HG03066 (cell line): ENCODE data around the gene FADS3.

ENCODE experiments used
- ATAC-seq: cut with Tn5 transposase; IDR thresholded peaks from one replicate; pipeline ENCODE4 v1.9.1; 2021; ENCODE audit warnings: low read depth; ENCODE audit not compliant: unreplicated experiment

The FADS3 gene

GRCh38 chr11:61863548-61864081, 27.7 kb downstream of the FADS3 start:
- ATAC-seq: no peak

DNA sequence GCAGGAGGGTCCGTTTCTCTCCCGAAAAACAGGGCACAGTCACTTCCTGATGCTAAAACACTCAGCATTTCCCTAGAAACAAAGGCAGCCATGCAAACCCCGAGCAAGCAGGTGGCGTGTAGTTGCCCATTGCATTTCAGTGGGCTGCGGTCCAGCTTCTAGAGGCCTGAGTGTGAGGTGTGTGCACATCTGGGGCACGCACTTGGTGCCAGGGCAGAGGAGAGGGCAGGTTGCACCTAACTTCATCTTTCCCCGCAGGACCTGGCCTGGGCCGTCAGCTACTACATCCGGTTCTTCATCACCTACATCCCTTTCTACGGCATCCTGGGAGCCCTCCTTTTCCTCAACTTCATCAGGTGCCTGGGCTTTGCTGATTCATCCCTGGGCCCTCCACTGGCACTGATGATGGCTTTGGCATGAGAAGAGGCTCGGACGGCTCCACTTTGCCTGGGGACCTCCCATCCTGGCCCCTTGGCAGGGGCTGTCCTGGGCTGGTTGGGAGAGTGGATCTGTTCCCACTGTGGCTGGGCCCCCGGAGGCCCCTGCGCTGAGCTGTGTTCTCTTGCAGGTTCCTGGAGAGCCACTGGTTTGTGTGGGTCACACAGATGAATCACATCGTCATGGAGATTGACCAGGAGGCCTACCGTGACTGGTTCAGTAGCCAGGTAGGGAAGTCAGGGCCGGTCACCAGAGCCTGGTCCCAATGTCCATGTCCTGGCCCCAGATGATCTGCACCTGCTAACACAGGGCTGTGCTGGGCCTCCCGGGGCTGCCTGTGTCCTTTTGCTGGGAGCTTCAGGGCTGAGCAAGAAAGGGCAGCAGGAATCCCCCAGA, 28.4 kb downstream of the FADS3 start:
- no peak for ATAC-seq

- no peak for ATAC-seq
Observed at GRCh38 chr11:61861634-61862033, 29.7 kb downstream of the FADS3 start.

- ATAC-seq: no peak
Observed at GRCh38 chr11:61860054-61860903, 31.1 kb downstream of the FADS3 start.

DNA sequence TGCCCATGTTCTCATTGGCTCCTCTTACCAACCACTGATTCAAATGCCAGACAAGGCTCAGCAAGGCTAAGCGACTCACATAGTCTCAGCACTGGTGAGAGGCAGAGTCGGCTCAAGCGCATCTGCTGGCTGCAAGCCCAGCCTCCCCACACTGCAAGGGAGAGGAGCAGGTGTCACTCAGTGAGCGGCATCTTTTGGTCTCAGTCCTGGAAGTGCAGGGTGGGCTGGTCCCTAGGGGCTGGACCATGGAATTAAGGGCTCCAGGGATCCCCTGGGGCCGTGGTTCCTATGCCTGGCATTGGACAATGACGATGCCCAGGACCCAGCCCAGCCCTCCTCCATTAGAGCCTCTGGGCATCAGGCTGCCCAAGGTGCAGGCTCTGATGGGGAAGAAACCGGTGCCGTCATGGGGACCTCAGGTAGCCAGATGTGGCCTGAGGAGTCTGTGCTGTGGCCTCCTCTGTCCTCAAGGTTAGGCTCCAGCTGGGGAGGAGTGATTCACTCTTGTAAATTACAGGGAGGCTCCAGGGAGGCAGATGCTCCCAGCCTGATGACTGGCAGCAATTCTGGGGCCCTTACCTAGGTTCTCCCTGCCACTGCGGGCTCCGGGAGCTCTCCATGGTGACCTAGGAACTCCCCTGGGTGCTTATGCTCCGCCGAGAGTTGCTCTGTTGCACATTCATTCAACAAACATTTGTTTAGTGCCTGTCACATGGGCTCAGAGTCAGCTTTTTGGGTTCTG, 35.2 kb downstream of the FADS3 start:
- ATAC-seq: no peak

DNA sequence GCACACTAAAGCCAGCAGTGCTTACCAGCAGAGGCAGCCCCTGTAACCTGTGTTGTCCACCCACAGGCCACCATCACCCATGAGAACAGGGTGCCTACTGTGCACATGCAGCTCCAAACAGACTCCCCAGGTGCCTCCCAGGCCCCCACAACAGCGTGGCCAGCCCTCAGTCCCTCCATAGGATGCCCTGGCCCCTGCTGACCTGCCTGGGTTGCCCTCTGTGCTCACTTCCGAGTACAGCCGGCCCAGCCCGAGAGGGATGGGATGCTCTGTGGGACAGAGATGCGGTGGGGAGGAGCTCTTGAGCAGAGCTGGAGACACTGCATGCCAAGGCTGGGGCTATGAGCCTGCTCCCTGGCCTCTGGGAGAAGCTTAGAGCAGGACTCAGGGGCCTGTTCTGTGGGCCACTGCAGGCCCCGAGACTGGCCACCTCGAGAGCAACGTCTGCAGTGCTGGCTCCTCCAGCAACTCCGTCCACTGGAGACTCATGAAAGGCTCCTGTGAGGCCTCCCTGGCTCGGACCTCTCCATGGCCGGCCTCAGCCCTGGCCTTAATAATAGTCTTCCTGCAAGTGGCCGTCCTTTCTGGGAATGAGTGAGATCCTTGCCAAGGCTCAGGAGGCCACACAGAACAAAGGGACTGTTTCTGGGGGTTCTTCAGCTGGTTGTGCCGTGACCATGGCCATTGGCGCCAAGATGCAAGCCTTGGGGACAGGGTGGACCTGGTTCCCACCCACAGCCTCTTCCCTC, 36.2 kb downstream of the FADS3 start:
- ATAC-seq: no peak

DNA sequence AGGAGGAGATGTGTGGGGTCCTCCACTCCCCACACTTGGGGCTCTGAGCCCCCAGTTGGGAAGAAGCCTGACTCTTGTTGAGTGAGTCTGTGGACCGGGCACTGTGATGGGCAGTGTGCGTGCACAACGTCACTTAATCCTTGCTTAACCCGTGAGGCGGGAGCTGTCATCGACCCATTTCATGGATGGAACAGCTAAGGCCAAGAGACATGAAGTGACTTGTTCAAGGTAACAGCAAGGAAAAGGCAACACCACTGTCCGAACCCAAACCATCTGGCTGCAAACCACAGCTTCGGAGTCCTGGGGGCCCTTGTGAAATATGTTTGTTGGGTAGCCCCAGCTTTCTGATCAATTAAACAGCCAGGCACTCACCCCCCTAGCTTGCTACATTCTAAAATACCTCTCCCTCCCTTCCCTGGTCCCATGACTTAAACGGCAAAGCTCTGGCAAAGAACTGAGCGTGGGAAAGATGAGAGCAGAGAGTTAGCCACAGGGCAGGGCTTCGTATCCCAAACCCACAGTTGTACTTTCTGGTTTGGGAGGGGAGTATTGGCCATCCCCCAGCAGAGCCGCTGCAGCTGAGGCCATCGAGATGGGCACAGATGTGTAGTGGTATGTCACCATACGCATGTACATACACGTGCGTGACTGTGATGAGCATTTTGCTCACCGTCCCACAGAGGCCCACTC, 37.0 kb downstream of the FADS3 start:
- ATAC-seq: no peak

GRCh38 chr11:61853698-61854169, 37.6 kb downstream of the FADS3 start:
- ATAC-seq: no peak

DNA sequence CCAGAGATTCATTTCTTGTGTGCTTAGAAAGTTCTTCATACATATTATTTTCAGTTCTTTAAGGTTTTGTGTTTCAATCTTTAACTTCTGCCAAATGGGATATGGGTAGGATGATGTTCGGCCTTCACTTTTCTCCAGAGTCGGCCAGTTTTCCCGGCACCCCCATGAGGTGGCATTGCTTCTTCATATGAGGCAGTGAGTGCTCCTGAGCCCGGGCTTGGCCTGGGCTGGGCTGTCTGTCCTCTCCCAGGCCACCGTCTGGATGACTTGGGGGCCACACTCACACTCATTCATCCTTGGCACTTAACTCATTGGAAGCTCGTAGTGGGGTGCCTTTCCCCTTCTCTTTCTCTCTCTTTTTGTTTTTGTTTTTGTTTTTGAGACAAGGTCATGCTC, 39.4 kb downstream of the FADS3 start:
- ATAC-seq: no peak

DNA sequence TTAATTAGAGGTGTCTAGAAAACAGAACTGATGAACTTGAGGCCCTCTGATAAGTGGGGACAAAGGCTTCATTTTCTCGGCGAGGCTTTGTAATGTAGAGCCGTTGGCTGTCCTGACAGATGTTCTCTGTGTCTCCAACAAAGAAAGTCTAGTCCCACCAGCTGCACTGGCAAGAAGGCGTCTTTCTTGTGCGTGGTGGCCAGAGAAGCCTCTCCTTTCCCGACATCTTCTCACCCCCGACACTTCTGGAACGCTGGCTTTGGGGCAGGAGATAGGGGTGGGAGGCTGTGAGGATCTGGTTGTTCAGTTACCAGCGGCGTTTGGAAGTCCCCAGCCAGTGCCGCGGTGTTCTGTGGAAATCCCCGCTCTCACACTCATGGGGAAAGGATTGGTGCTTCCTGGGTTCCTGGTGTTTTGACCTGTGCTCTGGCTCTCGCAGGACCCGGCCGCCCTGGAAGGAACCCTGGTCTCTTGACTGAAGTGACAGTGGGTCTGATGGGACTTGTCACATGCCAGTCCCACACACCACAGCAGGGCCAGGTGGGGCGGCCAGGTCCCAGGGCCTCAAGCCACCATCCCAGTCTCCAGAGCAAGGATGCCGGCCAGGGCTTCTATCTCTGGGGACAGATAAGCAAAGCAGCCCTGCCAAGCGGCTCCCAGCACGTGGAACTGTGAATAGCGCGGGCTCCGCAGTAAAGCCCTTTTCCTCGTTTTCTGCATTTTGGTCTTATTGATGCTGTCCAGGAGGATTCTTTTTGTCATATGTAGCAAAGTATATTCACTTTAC, 40.0 kb downstream of the FADS3 start:
- no peak for ATAC-seq

DNA sequence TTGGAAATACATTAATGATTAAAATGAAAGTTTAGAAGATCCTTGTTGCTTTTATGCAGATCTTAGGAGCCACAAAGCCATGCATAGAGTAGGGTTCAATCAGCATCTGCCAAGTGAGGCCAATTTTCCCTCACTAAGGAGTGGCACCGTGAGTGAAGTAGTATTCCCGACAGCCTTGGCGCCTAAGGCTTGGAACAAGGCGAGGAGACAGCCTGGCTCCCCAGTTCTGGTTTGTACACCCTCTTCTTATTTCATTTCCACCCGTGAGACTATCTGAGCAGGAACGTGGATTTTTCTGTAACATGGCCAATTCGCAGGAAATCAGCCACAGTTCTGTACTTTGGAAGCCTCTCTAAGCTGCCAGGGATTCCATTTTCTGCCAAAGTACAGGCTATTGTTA, 40.7 kb downstream of the FADS3 start:
- ATAC-seq: no peak

- no peak for ATAC-seq
Observed at GRCh38 chr11:61848631-61849030, 42.7 kb downstream of the FADS3 start.

DNA sequence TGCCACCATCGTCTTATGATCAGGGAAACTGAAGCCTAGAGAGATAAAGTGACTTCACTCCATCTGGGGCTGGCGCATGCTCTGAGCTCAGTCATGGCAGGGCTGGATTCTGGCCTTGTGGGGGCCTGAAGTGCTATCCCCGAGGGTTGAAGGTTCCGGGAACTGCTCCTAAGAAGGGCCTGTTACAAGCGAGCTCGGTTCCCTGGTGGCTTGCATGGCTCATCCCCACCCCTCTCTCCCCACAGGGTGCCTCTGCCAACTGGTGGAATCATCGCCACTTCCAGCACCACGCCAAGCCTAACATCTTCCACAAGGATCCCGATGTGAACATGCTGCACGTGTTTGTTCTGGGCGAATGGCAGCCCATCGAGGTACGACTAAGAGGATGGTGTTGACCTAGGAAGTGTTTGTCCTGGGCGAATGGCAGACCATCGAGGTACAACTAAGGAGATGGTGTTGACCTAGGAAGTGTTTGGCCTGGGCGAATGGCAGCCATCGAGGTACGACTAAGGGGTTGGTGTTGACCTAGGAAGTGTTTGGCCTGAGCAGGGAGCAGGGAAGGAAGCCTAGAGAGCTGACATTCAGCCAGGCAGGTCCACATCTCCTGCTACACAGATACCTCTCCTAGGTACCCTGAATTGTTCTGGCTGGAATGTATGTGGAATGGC, 43.3 kb downstream of the FADS3 start:
- no peak for ATAC-seq

GRCh38 chr11:61846362-61847020, 44.9 kb downstream of the FADS3 start:
- no peak for ATAC-seq

DNA sequence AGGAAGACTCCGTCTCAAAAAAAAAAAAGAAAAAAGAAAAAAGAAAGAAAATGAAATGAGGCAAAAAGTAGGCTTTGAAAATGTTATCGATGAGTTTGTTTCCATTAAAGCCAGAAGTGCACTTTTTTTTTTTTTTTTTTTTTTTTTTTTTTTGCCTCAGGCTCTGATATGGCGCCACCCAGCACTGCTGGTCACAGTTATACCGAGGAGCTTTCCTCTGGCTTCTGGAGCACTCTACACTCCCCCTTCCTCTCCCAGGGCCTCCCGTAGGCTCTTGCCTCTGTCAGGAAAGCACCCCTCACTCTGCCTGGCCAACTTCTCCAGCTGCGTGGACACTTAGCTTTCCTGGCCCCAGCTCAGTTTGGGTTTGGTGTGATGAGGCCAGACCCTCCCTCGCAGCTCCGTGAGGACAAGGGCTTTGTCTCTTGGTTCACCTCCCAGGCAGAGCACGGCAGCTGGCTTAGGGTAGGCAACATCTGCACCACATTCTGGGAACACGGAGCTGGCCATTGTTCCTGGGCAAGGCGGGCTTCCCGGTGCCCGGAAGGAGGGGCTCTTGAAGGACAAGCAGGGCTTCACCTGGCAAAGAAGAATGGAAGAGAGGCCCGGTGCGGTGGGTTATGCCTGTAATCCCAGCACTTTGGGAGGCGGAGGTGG, 46.3 kb downstream of the FADS3 start:
- ATAC-seq: no peak

DNA sequence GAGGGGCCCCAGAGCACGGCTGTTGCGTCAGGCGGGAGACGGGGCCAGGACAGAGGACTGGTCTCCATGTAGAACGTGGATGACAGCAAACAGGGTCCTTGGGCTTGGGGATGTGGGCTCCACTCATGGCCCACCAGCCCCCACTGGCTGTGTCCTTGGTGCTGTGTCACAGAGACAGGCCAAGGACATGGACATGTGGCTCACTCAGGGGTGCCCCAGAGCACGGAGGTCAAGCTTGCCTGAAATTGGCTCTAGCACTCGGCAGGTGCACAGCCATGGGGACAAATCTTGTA, 48.9 kb downstream of the FADS3 start:
- ATAC-seq: no peak
